HFFc6 (cell line): Measurements from ENCODE around the gene TEKT1. TPM values are rescaled to one million over a fixed set of nuclear protein-coding genes. Genes with fewer than 3 reads are reported as not detected.

Experiments used
- DNase-seq: peaks from one replicate; pipeline ENCODE4 v3.0.0-alpha.2; 2018
- H3K27ac Mint-ChIP-seq: 2 replicates; pipeline ENCODE4 v1.8.0; 2020; ENCODE audit warnings: mild to moderate bottlenecking, mixed read lengths
- H3K27me3 Mint-ChIP-seq: 2 replicates; pipeline ENCODE4 v1.8.0; 2021; ENCODE audit warnings: mild to moderate bottlenecking, moderate library complexity, mixed read lengths; ENCODE audit not compliant: insufficient read depth
- H3K36me3 Mint-ChIP-seq: 2 replicates; pipeline ENCODE4 v1.8.0; 2021; ENCODE audit warnings: low read depth, mixed read lengths
- H3K4me1 Mint-ChIP-seq: 2 replicates; pipeline ENCODE4 v1.8.0; 2020; ENCODE audit warnings: low read depth, mixed read lengths
- H3K4me3 Mint-ChIP-seq: 2 replicates; pipeline ENCODE4 v1.8.0; 2020; ENCODE audit warnings: mild to moderate bottlenecking, moderate library complexity, mixed read lengths
- H3K9me3 Mint-ChIP-seq: 2 replicates; pipeline ENCODE4 v1.8.0; 2020; ENCODE audit warnings: mild to moderate bottlenecking, mixed read lengths
- CTCF ChIP-seq: fragments of 200-600 bp; sonication (generic); IDR thresholded peaks from 2 replicates; pipeline ENCODE4 v1.5.0; 2021; ENCODE audit warnings: antibody characterized with exemption, mild to moderate bottlenecking
- total RNA-seq, 6 experiments: library from RNA; stranded (reverse); fragmentation: NEBNext Ultra II Directional; extraction: Animal tissue kit (Norgen Biotek cat#: 25700); gene quantifications; 2 replicates in 1 of 6; 3 replicates in 5 of 6; pipeline ENCODE4 v1.2.3, GENCODE V29; 2021

Gene TEKT1
- total RNA-seq, 6 experiments from 2014 or later, result not detected

DNA sequence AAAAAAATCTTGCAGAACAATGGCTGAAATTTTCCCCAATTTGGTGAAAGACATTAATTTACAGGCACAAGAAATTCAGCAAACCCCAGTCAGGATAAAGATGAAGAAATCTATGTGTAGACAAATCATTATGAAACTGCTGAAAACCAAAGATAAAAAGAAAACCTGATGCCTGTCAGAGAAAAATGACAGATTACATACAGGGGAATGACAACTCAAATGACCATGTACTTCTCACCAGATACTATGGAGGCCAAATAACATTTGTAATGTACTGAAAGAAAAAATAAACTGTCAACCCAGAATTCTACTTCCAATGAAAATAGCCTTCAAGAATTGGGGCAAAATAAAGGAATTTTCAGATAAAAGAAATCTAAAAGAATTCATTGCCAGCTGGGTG, 82.9 kb downstream of the TEKT1 start:
- Mint-ChIP-seq H3K36me3 (no peaks in the 10 kb centered on the region), H3K27ac (no peak overlapping the region), H3K27me3 (peaks cover 2% of the 10 kb centered on the region), H3K9me3 (no peaks in the 10 kb centered on the region), H3K4me1 (peaks cover 23% of the 10 kb centered on the region), H3K4me3 (no peak overlapping the region)
- TF ChIP-seq CTCF, result no peak
- DNase-seq, result no peak

Other genes with a start within 250 kb of the TEKT1 start
- gene KIAA0753, start 191.0 kb downstream of the TEKT1 start, total RNA-seq, result 10 to 100 TPM; 15.1 to 17.8 (median 16.4) TPM
- 100 to 1,000 TPM; 115 to 154 (median 139) TPM for gene TXNDC17, start 190.7 kb downstream of the TEKT1 start, total RNA-seq
- gene MED31, start 180.1 kb downstream of the TEKT1 start, total RNA-seq, result 10 to 100 TPM; 19.5 to 23.9 (median 20.0) TPM
- 1 to 10 TPM; 1.0 to 1.7 (median 1.3) TPM for gene C17orf100, start 180.0 kb downstream of the TEKT1 start, total RNA-seq
- gene SLC13A5, start 118.4 kb downstream of the TEKT1 start, total RNA-seq, result not detected
- 1 to 10 TPM; 3.0 to 4.6 (median 3.7) TPM for gene XAF1, start 75.7 kb downstream of the TEKT1 start, total RNA-seq
- gene FBXO39, start 55.5 kb downstream of the TEKT1 start, total RNA-seq, result not detected
- not detected for gene ALOX12, start 164.3 kb upstream of the TEKT1 start, total RNA-seq
- gene RNASEK, start 180.9 kb upstream of the TEKT1 start, total RNA-seq, result 100 to 1,000 TPM; 286 to 382 (median 343) TPM
- gene BCL6B, start 191.3 kb upstream of the TEKT1 start, total RNA-seq, result not detected
- 1 to 10 TPM; 1.6 to 3.4 (median 1.9) TPM for gene SLC16A13, start 204.3 kb upstream of the TEKT1 start, total RNA-seq
- not detected for gene SLC16A11, start 212.4 kb upstream of the TEKT1 start, total RNA-seq
- gene CLEC10A, start 248.5 kb upstream of the TEKT1 start, total RNA-seq, result not detected